Neuron (in vitro differentiated cells): Measurements from ENCODE around the gene RAB11FIP3.
A peak's percentile ranks its signal among the peaks of the same experiment; 100 is the strongest.
"Not testable (repeated sequence)": the region's sequence is repeated elsewhere in the genome, so short reads cannot be mapped to it uniquely, and the experiment has no call there.

Experiments
- H2AFZ ChIP-seq: one replicate; pipeline ENCODE4 v1.6.1; 2013; ENCODE audit warnings: low read depth, mild to moderate bottlenecking, inconsistent platforms, low read length, moderate library complexity
- H3K27me3 ChIP-seq: one replicate; pipeline ENCODE4 v1.6.1; 2013; ENCODE audit warnings: low read length; ENCODE audit not compliant: insufficient read depth
- H3K36me3 ChIP-seq: one replicate; pipeline ENCODE4 v1.6.1; 2013; ENCODE audit warnings: low read length; ENCODE audit not compliant: insufficient read depth
- H3K4me1 ChIP-seq: one replicate; pipeline ENCODE4 v1.6.1; 2013; ENCODE audit warnings: low read length; ENCODE audit not compliant: insufficient read depth
- H3K4me3 ChIP-seq: 2 replicates; pipeline ENCODE4 v1.5.1; 2013; ENCODE audit warnings: mild to moderate bottlenecking, low read length, moderate library complexity
- H3K9me3 ChIP-seq: one replicate; pipeline ENCODE4 v1.6.1; 2013; ENCODE audit warnings: low read length

RAB11FIP3 gene

DNA sequence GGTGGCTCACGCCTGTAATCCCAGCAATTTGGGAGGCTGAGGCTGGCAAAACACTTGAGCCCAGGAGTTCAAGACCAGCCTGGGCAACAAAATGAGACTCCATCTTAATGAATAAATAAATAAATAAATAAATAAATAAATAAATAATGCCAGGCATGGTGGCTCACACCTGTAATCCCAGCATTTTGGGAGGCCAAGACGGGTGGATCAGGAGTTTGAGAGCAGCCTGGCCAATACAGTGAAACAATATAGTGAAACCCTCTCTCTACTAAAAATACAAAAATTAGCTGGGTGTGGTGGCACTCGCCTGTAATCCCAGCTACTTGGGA, 10.3 kb upstream of the RAB11FIP3 start:
- not testable (repeated sequence) for H3K9me3 ChIP-seq, H3K27me3 ChIP-seq, H3K4me3 ChIP-seq, H2AFZ ChIP-seq, H3K4me1 ChIP-seq
- peaks cover 15% of the 10 kb centered on the region for H3K36me3 ChIP-seq

DNA sequence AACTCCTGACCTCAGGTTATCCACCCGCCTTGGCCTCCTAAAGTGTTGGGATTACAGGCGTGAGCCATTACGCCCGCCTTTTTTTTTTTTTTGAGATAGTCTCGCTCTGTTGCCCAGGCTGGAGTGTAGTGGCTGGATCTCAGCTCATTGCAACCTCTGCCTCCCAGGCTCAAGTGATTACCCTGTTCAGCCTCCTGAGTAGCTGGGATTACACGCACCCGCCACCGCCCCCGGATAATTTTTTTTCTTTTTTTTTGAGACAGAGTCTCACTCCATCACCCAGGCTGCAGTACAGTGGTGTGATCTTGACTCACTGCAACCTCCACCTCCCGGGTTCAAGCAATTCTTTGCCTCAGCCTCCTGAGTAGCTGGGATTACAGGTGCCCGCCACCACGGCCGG, 3.3 kb upstream of the RAB11FIP3 start:
- H3K36me3 ChIP-seq, H3K4me3 ChIP-seq, H2AFZ ChIP-seq, H3K4me1 ChIP-seq, H3K9me3 ChIP-seq, H3K27me3 ChIP-seq: not testable (repeated sequence)

DNA sequence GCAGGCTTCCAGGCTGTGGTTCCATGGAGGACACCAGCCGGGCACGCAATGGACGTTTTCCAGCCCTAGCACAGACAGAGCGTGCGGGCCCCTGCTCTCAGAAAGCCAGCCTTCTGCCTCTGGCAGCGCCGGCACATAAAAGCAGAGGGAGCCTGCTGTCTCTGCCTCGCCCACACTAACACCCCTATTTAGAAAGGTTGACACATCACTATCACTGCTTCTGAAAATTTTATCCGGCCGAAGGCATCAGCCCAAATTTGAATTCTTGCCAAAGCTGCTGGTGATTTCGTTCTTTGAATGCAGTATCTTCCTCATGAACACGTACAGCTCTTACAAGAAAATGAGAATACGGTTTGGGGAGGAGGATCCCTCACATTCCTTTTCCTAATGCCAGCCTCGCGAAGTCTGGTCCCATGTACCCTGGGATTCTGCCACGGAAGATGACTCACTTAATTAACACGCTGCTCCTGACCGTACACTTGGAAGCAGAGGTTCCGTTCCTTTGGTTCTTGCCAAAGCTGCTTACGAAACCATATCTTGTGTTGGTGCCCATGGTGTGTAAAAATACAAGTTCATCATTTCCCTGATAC, 1.3 kb upstream of the RAB11FIP3 start:
- no peaks in the 10 kb centered on the region for H3K9me3 ChIP-seq
- peaks cover 10% of the 10 kb centered on the region for H3K36me3 ChIP-seq
- H3K4me3 ChIP-seq = no peak overlapping the region
- H3K4me1 ChIP-seq = peaks cover 16% of the 10 kb centered on the region
- H2AFZ ChIP-seq = no peak overlapping the region
- no peaks in the 10 kb centered on the region for H3K27me3 ChIP-seq

DNA sequence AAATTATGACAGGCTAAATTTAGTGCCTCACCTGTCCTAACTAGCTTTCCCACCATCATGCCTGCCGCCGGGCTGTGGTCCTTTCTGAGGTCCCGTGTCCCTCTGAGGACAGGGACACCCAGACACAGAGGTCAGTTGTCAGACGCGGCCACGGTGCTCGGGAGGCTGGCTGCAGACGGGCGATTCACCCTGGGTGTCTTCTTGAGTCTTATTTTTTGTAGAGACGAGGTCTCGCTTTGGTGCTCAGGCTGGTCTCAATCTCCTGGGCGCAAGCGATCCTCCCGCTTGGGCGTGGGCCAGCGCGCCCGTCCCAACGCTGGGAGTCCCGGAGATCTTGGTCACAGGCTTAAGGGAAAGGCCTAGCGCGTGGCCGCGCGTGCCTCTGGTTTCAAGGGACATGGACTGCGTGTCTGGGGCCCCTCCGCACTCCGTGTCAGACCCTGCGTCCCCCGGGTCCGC, 797 bp upstream of the RAB11FIP3 start:
- Histone ChIP-seq H3K36me3 (peaks cover 15% of the 10 kb centered on the region), H2AFZ (peak overlapping the region; percentile 83), H3K4me1 (peaks cover 16% of the 10 kb centered on the region), H3K4me3 (peak overlapping the region; percentile 61), H3K27me3 (no peaks in the 10 kb centered on the region), H3K9me3 (no peaks in the 10 kb centered on the region)

DNA sequence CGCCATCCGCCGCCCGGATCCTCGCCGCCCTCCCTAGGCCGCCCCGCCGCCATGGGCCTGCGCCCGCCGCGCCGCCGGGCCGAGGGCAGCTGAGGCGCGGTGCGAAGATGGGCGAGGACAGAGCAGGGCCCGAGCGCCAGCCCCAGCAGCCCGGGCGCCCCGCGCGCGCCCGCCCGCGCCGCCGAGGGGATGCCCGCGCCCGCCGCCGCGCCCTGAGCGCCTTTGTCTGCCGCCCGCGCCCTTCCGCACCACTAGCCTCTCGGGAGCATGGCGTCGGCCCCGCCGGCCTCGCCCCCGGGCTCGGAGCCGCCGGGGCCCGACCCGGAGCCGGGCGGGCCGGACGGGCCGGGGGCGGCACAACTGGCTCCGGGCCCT, 278 bp downstream of the RAB11FIP3 start:
- H3K27me3 ChIP-seq = no peaks in the 10 kb centered on the region
- H2AFZ ChIP-seq = no peak overlapping the region
- H3K36me3 ChIP-seq = peaks cover 23% of the 10 kb centered on the region
- no peaks in the 10 kb centered on the region for H3K9me3 ChIP-seq
- H3K4me1 ChIP-seq = peaks cover 22% of the 10 kb centered on the region
- H3K4me3 ChIP-seq = peak overlapping the region; percentile 61

DNA sequence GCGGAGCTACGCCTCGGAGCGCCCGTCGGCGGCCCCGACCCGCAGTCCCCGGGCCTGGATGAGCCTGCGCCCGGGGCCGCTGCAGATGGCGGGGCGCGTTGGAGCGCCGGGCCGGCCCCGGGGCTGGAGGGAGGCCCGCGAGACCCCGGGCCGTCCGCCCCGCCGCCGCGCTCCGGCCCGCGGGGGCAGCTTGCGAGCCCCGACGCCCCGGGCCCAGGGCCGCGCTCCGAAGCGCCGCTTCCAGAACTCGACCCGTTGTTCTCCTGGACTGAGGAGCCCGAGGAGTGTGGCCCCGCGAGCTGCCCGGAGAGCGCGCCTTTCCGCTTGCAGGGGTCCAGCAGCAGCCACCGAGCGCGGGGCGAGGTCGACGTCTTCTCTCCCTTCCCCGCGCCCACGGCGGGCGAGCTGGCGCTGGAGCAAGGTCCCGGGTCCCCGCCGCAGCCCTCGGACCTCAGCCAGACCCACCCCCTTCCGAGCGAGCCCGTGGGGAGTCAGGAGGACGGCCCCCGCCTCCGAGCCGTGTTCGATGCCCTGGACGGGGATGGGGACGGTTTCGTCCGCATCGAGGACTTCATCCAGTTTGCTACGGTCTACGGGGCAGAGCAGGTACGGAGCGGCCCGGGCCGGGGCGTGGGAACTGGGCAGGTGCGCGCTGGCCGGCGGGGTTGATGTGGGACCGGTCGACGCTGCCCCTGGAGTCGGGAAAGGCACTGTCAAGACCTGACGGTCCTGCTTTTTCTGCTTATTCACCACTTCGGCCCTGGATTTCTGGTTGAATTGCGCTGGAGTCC, 861 bp downstream of the RAB11FIP3 start:
- peaks cover 22% of the 10 kb centered on the region for H3K4me1 ChIP-seq
- peaks cover 23% of the 10 kb centered on the region for H3K36me3 ChIP-seq
- peak overlapping the region; percentile 61 for H3K4me3 ChIP-seq
- H2AFZ ChIP-seq = no peak overlapping the region
- H3K9me3 ChIP-seq = no peaks in the 10 kb centered on the region
- H3K27me3 ChIP-seq = no peaks in the 10 kb centered on the region

DNA sequence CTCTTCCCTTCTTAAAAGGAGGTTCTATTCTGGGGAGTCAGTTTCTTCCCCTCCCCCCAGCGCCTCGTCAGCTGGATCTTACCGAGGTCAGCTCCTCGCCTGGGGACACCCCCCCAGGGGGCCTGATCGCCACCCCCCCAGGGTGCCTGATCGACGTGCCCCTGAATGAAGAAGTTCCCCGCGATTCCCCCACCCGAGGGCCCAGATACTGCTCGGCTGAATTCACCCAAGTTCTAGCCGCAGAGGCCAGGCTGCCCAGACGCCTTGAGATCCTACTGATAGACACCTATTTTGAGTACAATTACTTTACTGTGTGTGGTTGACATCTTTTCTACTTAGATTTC, 1.4 kb downstream of the RAB11FIP3 start:
- peak overlapping the region; percentile 61 for H3K4me3 ChIP-seq
- peaks cover 22% of the 10 kb centered on the region for H3K4me1 ChIP-seq
- no peaks in the 10 kb centered on the region for H3K9me3 ChIP-seq
- peaks cover 25% of the 10 kb centered on the region for H3K36me3 ChIP-seq
- no peaks in the 10 kb centered on the region for H3K27me3 ChIP-seq
- H2AFZ ChIP-seq = no peak overlapping the region

DNA sequence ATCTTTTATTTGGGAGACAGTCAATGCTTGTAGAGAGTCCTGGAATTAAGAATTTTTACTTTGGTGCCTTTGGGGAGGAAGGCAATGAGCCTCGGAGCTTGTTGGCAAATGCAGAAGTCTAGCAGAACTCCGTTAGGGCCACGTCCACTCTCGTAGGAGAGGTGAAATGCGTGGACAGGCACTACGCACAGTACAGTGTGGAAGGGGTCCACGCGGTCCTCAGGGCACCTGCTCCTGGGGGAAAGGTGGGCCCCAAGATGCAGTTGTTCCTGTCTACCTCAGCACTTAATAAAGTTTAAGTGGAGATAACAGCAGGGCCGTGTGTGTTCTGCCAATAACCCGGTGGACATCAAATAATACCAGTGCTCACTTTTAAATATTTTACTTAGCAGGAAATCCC, 1.8 kb downstream of the RAB11FIP3 start:
- H3K27me3 ChIP-seq = no peaks in the 10 kb centered on the region
- peaks cover 25% of the 10 kb centered on the region for H3K36me3 ChIP-seq
- peaks cover 22% of the 10 kb centered on the region for H3K4me1 ChIP-seq
- peak overlapping the region; percentile 61 for H3K4me3 ChIP-seq
- H3K9me3 ChIP-seq = no peaks in the 10 kb centered on the region
- H2AFZ ChIP-seq = no peak overlapping the region

DNA sequence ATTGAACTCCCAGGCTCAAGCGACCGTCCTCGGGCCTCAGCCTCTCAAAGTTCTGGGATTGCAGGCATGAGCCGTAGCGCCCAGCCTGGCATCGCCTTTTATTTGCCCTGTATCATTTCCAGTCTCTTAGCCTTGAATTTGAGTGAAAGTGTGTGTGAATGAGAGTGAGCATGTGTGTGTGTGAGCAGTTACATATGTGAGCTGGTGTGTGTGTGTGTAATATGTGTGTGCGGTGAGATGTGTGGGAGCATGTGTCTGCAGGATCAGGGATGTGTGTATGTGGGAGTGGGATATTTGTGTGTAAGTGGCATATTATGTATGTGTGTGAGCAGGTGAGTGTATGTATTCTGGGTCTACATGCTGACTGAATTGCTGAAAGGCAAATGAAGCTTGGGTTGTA, 5.5 kb downstream of the RAB11FIP3 start:
- peaks cover 45% of the 10 kb centered on the region for H3K36me3 ChIP-seq
- H3K4me3 ChIP-seq = no peak overlapping the region
- H3K4me1 ChIP-seq = peaks cover 22% of the 10 kb centered on the region
- peaks cover 4% of the 10 kb centered on the region for H3K9me3 ChIP-seq
- H3K27me3 ChIP-seq = no peaks in the 10 kb centered on the region
- H2AFZ ChIP-seq = no peak overlapping the region

DNA sequence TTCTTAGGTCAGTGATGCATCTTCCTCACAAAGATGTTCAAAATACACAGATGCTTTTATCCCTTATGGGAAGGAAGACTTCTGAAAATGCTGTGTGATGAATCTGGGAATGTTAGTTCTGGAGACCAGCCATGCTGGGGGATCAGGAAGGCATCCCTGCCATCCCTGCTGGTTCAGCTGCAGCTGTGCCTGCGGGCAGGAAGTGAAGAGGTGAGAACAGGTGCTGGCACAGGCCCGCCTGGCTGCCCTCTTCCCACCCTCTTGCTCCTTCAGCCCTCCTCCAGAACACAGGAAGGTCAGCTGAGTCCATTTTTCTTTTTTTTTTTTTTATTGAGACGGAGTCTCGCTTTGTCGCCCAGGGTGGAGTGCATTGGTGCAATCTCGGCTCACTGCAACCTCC, 15.2 kb downstream of the RAB11FIP3 start:
- Histone ChIP-seq H3K27me3 (no peaks in the 10 kb centered on the region), H2AFZ (no peak overlapping the region), H3K4me1 (peaks cover 10% of the 10 kb centered on the region), H3K36me3 (peaks cover 36% of the 10 kb centered on the region), H3K9me3 (peaks cover 6% of the 10 kb centered on the region), H3K4me3 (no peak overlapping the region)

DNA sequence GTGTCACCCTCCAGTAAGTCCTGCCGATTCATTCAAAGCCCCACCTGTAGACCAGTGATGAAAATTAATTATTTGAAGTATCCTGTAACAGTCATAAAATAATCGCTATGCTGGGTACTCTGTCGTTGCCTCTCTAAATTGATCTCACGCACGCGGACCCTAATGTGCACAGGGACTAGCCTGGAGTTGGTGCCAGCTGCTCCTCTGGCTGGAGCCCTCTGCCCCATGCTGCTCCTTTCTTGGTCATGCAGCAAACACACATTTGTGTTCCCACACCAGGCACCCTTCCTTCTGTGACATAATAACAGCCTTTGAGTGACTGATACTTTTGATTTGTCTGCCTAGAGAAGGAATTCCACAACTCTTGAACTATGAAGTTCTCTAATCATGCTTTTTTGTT, 16.0 kb downstream of the RAB11FIP3 start:
- H3K27me3 ChIP-seq = no peaks in the 10 kb centered on the region
- H3K9me3 ChIP-seq = peaks cover 6% of the 10 kb centered on the region

DNA sequence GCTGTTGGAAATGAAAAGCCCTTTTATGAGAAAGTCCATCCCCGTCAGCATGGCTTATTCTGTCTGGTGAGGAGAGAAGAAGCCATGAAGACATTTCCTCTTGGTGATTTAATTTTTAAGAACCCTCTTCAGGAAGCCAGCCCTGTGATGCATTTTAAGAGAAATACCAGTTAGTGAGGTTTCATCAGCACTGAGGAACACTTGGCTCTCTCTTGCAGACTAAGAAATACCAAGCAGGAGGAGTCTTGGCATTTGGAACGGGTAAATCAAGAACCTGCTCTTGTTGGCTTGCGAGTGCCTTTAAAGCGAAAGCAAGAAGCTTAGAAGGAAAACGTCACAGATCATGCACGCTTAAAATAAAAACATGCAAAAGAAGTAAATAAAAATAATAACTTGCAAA, 17.5 kb downstream of the RAB11FIP3 start:
- peaks cover 28% of the 10 kb centered on the region for H3K36me3 ChIP-seq
- no peaks in the 10 kb centered on the region for H3K27me3 ChIP-seq
- no peak overlapping the region for H3K4me3 ChIP-seq
- H3K4me1 ChIP-seq = peaks cover 10% of the 10 kb centered on the region
- peaks cover 6% of the 10 kb centered on the region for H3K9me3 ChIP-seq
- no peak overlapping the region for H2AFZ ChIP-seq

More for the DNA sequence above, 16.0 kb downstream of the RAB11FIP3 start:
- Histone ChIP-seq H3K4me3 (no peak overlapping the region), H2AFZ (no peak overlapping the region), H3K4me1 (peaks cover 10% of the 10 kb centered on the region), H3K36me3 (peaks cover 32% of the 10 kb centered on the region)

DNA sequence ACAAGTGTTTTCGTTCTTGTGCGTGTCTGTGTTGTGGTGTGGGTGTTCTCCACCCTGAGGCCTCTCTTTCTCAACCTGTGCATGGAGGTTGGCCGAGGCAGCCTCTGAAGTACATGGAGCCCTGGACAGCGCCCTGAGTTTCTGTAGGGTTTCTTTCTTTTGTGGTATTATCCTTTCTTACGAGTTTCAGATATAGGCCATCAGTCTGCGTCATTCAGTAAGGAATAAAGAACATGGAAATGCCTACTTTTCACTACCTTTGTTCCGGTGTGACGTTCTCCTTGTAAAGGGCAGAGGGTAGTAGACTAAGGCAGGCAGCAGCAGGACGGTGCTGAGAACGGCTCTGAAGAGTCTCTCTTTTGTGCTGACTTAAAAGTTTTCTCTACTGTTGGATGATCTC, 18.6 kb downstream of the RAB11FIP3 start:
- Histone ChIP-seq H3K9me3 (peaks cover 6% of the 10 kb centered on the region), H3K4me1 (peaks cover 10% of the 10 kb centered on the region), H3K4me3 (no peak overlapping the region), H3K36me3 (peaks cover 25% of the 10 kb centered on the region), H3K27me3 (no peaks in the 10 kb centered on the region), H2AFZ (no peak overlapping the region)

DNA sequence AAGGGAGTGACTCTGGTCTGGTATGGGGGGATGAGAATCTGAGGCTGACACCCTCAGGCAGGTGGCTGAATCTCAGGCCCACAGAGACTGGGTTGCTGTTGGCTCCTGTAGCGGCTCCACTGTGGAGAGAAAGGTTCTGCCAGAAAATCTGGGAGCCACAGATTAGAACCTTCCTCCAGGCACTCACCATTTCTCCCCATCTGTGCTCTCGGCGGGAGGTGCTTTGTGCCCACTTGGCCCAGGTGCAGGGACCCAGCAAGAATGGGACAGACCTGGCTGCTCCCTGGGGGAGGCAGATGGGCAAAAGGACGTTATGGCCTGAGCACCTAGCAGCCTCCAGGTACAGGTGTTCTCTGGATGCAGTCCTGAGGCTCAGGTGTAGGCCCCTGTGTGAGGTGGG, 20.1 kb downstream of the RAB11FIP3 start:
- peaks cover 6% of the 10 kb centered on the region for H3K9me3 ChIP-seq
- H3K4me1 ChIP-seq = peaks cover 13% of the 10 kb centered on the region
- H3K36me3 ChIP-seq = peaks cover 16% of the 10 kb centered on the region
- H2AFZ ChIP-seq = no peak overlapping the region
- no peak overlapping the region for H3K4me3 ChIP-seq
- H3K27me3 ChIP-seq = no peaks in the 10 kb centered on the region
